Measurements from ENCODE around the gene ANKRD50.

Gene ANKRD50

DNA sequence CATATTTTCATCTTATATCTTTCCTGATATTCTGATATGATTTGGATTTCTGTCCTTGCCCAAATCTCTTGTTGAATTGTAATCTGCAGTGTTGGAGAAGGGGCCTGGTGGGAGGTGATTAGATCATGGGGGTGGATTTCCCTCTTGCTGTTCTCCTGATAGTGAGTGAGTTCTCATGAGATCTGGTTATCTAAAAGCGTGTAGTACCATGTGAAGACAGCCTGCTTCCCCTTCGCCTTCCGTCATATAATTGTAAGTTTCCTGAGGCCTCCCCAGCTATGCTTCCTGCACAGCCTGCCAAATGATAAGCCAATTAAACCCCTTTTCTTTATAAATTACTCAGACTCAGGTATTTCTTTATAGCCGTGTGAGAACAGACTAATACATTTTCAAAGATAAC is 77.2 kb downstream of the ANKRD50 start:
- DNase-seq (ENCODE audit: low read depth in 2 of 3, low spot score in 2 of 3), result no peak

DNA sequence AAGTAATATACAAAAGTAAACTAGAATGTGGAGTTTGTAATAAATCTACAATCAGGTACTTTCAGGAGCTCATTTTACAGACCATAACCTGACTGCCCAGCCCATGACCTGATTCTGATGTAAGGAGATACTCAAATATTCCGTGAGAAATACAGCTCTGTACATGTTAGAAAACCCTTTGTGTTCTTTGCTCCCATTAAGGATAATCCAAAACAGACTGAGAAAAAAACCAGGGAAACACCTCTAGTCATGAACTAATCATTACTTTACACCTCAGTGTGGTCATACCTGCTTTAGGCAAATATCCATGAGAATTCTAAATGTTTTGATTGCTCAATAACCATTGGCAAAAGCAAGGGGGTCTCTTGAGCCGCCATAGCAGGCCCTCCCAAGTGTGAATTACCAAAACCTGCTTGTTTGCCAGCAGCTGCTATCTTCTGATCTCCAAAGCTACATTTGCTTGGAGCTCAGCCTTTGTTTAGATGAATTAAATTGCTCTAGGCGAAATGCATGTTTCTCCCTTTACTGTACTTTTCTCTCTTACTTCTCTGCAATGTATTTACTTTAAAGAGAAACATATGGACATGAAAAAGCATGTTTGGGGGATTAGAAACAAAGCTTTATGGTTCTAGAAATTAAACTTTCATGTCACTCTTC is 79.1 kb downstream of the ANKRD50 start:
- DNase-seq (ENCODE audit: low read depth in 2 of 3, low spot score in 2 of 3), result no peak

DNA sequence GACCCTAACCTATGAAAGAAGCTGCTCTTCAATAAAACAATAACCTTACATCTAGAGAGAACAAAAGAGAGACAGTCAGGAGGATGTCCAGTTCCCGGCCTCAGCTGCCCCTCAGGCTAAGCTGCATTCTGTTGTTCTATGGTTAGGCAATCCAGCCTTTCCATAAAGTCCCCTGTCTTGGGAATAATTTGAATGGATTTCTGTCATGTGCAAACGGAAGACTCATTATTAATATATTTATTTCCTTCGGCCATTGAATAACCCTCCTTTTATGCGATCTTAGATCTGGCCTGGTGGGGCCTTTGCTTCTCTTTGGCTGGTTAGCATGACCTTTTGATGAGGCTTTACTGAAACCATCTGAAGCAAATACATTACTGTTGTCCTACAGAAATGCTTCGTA is 80.1 kb downstream of the ANKRD50 start:
- DNase-seq (ENCODE audit: low read depth in 2 of 3, low spot score in 2 of 3), result no peak

DNA sequence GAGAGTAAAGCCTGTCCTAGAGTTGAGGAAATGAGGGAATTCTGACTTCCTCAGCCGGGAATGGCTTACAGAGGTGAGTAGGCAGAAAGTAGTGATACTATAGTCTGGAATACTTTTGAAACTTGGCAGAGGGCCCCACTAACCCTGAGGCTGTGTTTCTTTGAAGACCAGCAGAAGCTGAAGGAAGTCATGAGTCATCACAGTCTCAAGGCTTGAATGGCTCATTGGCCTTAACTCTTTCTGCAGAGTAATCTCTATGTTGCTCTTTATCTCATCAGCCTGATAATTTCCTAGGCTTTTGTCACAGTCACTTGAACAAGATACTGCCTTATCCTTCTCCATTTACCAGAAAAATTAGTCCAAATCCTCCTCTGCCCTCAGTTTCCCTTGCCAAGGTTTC is 80.8 kb downstream of the ANKRD50 start:
- no peak for DNase-seq (ENCODE audit: low read depth in 2 of 3, low spot score in 2 of 3)

DNA sequence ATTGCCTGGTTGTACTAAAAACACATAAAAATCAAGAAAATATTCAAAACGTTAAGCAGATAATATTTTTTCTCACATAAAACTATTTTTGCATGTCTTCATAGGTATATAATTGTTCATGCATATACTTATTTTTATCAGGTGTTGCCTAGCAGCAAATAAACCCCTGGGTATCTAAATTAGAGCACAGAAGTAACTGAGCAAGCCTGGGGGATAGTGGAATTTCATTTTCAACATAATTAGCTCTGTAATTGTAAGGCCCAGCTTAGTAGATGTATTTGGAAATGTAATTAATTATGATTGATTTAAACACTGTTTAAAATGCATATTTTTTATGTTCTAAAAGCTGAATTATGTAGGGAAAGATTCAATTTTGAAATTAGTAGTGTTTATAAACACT is 82.9 kb downstream of the ANKRD50 start:
- no peak for DNase-seq (ENCODE audit: low read depth in 2 of 3, low spot score in 2 of 3)
